Astrocyte of the cerebellum (primary cell): ENCODE data around the gene NSG1.

Experiments used
- DNase-seq: peaks from one replicate; pipeline ENCODE4 v3.0.0-alpha.2; 2011; ENCODE audit warnings: low read depth
- H3K4me3 ChIP-seq: 2 replicates; pipeline ENCODE4 v1.5.1; 2011; ENCODE audit warnings: mild to moderate bottlenecking, low read depth, low read length, moderate library complexity
- CTCF ChIP-seq: IDR thresholded peaks from 2 replicates; pipeline ENCODE4 v1.5.1; 2012; ENCODE audit warnings: low read length, low read depth, moderate library complexity, mild to moderate bottlenecking; ENCODE audit errors: missing control alignments
- in situ Hi-C: cut with HindIII; loops from 2 replicates; pipeline ENCODE4 v1.10.0; 2017; ENCODE audit warnings: low sequenced_read_pairs

NSG1 gene

GRCh38 chr4:4361883-4362282 is 25.0 kb upstream of the NSG1 start:
- in situ Hi-C loops: no loop called here
- DNase-seq: no peak
- no peak overlapping the region for H3K4me3 ChIP-seq
- no peak for TF ChIP-seq CTCF

GRCh38 chr4:4362991-4363697 is 23.8 kb upstream of the NSG1 start:
- H3K4me3 ChIP-seq: no peak overlapping the region
- in situ Hi-C loops: no loop called here
- DNase-seq: no peak
- no peak for TF ChIP-seq CTCF

GRCh38 chr4:4364061-4364460 is 22.8 kb upstream of the NSG1 start:
- no peak for TF ChIP-seq CTCF
- DNase-seq: no peak

GRCh38 chr4:4364486-4365208 is 22.3 kb upstream of the NSG1 start:
- TF ChIP-seq CTCF: no peak
- in situ Hi-C loops: loop anchor here (5.0 kb wide), 1 partner anchor 77 kb away; no protein-coding TSS in a partner anchor
- no peak for DNase-seq
- H3K4me3 ChIP-seq: no peak overlapping the region

More at GRCh38 chr4:4364061-4364460, 22.8 kb upstream of the NSG1 start:
- in situ Hi-C loops: no loop called here
- H3K4me3 ChIP-seq: no peak overlapping the region

GRCh38 chr4:4368809-4369580 is 17.9 kb upstream of the NSG1 start:
- DNase-seq: no peak
- TF ChIP-seq CTCF: no peak
- H3K4me3 ChIP-seq: no peak overlapping the region
- in situ Hi-C loops: loop anchor here (5.0 kb wide), 1 partner anchor 82 kb away; no protein-coding TSS in a partner anchor

GRCh38 chr4:4374388-4375098 is 12.4 kb upstream of the NSG1 start:
- TF ChIP-seq CTCF: no peak

More at GRCh38 chr4:4374388-4375098, 12.4 kb upstream of the NSG1 start:
- DNase-seq: no peak
- in situ Hi-C loops: no loop called here
- no peak overlapping the region for H3K4me3 ChIP-seq
